Measurements from ENCODE around the gene THAP10.

THAP10 gene

DNA sequence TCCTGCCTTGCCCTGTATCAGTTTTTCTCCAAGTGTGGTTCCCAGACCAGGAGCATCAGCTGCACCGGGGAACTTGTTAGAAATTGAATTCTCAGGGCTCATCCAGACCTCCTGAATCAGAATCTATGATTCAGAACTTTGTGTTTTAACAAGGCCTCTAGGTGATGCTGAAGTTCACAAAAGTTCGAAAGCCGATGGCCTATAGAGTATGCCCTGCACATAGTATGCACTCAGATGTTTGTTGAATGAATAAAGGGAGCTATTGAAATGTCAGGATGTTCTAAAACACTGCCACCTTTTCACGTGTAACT lies 37.6 kb downstream of the THAP10 start:
- TF ChIP-seq, protein P1, sequence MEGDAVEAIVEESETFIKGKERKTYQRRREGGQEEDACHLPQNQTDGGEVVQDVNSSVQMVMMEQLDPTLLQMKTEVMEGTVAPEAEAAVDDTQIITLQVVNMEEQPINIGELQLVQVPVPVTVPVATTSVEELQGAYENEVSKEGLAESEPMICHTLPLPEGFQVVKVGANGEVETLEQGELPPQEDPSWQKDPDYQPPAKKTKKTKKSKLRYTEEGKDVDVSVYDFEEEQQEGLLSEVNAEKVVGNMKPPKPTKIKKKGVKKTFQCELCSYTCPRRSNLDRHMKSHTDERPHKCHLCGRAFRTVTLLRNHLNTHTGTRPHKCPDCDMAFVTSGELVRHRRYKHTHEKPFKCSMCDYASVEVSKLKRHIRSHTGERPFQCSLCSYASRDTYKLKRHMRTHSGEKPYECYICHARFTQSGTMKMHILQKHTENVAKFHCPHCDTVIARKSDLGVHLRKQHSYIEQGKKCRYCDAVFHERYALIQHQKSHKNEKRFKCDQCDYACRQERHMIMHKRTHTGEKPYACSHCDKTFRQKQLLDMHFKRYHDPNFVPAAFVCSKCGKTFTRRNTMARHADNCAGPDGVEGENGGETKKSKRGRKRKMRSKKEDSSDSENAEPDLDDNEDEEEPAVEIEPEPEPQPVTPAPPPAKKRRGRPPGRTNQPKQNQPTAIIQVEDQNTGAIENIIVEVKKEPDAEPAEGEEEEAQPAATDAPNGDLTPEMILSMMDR (IDR thresholded peaks at IDR 0.05; ENCODE audit: borderline replicate concordance, control extremely low read depth, extremely low read depth, insufficient read depth, missing control alignments) = no peak
- DNase-seq (ENCODE audit: low spot score) = no peak
- in situ Hi-C loops (cut with MboI; ENCODE audit: low sequenced_read_pairs, unreplicated experiment) = no loop called here

DNA sequence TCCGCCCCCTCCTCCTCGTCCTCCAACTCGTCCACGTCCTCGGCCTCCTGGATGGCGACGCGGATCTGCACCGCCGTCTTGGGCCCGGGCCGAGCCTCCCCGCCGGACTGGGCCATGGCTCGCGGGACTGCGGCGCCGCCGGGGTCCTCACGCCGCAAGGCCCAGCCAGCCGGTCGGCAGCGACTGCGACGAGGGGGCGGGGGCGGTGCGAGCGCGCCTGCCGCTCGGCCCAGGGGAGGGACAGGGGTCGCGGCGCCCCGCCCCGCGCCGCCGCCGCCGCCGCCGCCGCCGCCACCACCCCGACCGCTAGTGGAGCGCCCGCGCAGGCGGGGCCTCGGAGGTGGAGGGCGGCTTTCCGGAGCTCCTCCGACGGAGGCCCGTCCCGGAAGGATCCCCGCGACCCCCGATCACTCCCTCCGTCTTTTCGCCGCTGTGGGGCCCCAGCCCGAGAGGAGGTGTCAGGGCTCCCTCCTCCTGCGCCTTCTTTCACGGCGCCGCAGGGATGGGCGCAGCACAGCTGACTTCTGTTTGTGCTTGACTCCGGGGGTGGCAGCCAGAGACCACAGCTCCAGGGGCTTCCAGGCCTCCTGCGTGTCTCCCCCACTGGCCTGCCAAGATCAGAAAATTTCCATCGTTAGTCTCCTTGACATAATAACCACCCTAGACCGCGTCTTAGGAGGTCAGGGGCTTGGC lies 38.1 kb downstream of the THAP10 start, which contains the start of gene LARP6:
Gene LARP6, minus strand, starts transcription at position 185 of the 693 bp plus-strand sequence. Its CDS starts 69 bp downstream, at position 116.
- DNase-seq (ENCODE audit: low spot score) = peak; percentile 70
- in situ Hi-C loops (cut with MboI; ENCODE audit: low sequenced_read_pairs, unreplicated experiment) = no loop called here
- TF ChIP-seq, protein P1 (IDR thresholded peaks at IDR 0.05; ENCODE audit: borderline replicate concordance, control extremely low read depth, extremely low read depth, insufficient read depth, missing control alignments) = no peak

DNA sequence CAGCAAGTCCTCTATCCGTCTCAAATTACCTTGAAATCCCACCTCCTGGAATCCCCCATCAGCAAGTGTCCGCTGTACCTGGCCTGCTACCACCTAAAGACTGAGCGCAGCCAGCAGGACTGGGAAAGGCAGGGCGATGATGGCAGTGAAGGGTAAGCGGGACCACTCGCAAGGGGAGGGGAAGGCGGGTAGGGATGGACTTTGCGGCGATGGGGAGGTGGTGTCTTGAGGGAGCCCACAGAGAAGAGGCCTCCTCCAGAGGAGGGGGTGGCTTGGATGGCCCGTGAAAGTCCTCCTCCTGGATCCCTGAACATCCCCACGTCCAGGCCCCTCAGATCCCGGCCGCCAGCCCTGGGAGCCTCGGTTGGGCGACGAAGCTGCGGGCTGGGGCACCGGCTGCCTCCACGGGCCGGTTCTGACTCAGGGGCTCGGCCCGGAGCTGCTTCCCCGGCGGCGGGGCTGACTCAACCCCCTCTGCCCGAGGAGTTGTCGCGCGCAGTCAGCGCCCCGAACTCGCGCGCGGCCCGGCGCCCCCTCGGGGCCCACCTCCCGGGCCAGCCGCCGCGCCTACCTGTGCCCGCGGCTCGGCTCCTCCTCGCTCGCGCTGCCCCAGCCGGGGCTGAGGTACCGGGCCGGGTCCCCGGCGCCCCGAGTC lies 38.8 kb downstream of the THAP10 start:
- no peak for DNase-seq (ENCODE audit: low spot score)
- in situ Hi-C loops (cut with MboI; ENCODE audit: low sequenced_read_pairs, unreplicated experiment) = no loop called here
- TF ChIP-seq, protein P1 (IDR thresholded peaks at IDR 0.05; ENCODE audit: borderline replicate concordance, control extremely low read depth, extremely low read depth, insufficient read depth, missing control alignments) = no peak

DNA sequence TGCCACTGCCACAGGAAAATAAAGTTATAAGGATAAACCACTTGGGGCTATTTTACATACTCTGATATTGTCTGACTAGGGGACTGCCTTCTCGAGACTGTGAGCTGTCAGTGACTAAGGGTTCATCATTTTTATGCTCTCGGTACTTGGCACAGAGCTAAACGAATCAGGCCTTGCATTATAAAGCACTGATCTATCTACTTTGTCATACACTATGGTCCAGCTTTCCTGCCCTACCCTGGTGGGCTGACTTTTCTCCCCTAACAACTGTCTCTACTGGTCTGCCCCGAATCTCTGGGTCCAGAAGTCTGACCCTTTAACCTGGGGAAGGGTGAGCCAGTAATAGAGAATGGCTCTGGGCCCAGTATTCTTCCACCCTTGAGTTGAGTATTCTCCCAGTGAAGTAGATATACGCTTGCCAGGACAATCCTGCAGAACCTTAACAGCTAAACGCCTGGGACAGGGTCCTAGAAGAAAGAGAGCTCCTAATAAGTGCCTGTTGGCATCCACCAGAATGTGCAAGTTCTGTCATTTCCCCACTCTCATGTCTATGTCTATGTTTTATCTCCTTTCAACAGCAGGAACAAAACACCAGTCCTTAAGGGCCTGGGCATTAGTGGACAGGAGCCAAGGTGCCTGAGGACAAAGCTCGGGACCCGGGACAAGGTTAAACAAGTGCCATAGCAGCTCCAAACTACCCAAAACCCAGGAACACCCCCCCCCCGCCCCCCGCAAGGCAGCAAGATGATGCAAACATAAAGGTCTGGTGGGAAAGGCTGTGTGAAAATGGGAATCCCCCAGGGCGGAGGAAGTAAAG lies 39.5 kb downstream of the THAP10 start:
- TF ChIP-seq, protein P1 (IDR thresholded peaks at IDR 0.05; ENCODE audit: borderline replicate concordance, control extremely low read depth, extremely low read depth, insufficient read depth, missing control alignments) = no peak
- in situ Hi-C loops (cut with MboI; ENCODE audit: low sequenced_read_pairs, unreplicated experiment) = no loop called here
- DNase-seq (ENCODE audit: low spot score) = no peak

DNA sequence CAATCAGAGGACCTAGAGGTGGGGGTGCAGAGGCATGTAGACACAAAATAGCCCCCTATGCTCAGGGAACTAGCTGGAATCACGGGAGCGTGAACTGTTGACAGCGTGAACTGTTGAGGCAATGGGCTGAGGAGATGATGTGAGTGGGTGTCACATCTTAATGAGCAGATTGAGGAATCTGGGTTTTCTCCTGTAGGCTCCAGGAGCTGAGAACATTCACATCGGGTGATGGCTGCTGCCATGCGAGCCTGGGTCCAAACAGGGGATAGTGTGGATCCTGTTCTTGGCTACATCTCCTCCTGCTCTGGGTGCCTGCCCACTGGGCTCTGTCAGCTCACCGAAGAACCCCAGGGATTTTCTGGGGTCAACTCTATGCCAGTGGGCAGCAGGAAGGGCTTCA lies 40.3 kb downstream of the THAP10 start:
- DNase-seq (ENCODE audit: low spot score) = no peak
- in situ Hi-C loops (cut with MboI; ENCODE audit: low sequenced_read_pairs, unreplicated experiment) = no loop called here
- TF ChIP-seq, protein P1 (IDR thresholded peaks at IDR 0.05; ENCODE audit: borderline replicate concordance, control extremely low read depth, extremely low read depth, insufficient read depth, missing control alignments) = no peak

DNA sequence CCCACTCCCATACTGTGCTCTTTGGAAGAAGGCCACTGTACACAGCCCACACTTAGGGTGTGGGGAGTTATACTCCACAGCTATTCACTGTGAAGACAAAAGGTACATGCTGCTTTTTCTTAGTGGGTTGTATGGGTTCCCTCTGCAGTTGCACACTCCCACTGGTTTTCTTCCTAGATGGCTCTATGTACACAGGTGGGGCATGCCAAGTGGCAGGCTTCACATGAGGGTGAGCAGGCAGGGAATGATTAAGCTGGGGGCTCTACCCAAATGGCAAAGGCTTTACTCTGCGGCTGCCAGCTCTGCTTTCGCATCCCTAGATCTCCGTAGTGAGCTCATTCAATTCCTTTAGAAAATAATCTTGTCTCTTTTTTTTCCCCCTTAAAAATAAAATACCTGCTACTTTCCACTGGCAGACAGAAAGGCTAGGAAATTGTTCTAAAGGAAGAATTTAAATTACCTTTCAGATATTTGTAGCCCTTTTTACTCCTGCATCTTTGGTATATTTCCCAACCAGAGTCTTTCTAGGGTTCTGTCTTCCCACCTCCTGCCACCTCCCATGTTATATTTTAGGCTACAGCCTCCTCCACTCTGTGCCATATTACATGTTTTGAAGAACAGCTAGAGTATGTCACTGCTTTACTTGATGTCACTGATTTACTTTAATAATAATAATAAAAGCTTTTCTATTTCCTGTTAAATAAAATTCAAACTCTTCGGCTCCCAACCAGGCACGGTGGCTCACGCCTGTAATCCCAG lies 46.5 kb downstream of the THAP10 start:
- in situ Hi-C loops (cut with MboI; ENCODE audit: low sequenced_read_pairs, unreplicated experiment) = loop anchor here (25.0 kb wide), 1 partner anchor 592 kb away; no protein-coding TSS in a partner anchor

More for the DNA sequence above, 46.5 kb downstream of the THAP10 start:
- TF ChIP-seq, protein P1 (IDR thresholded peaks at IDR 0.05; ENCODE audit: borderline replicate concordance, control extremely low read depth, extremely low read depth, insufficient read depth, missing control alignments) = no peak
- DNase-seq (ENCODE audit: low spot score) = no peak

All from GM13976 (cell line).